Loucy (cell line): ENCODE results near the gene SSBP3.

Experiments used
- EZH2phosphoT487 ChIP-seq: fragments of 200-600 bp; IDR thresholded peaks from 2 replicates; pipeline ENCODE4 v1.6.1; 2018; ENCODE audit warnings: antibody characterized with exemption, mild to moderate bottlenecking, moderate library complexity, borderline replicate concordance
- TF ChIP-seq, protein P1 (sequence below): fragments of 200-600 bp; sonication (generic); conservative IDR thresholded peaks from 2 replicates; pipeline ENCODE4 v1.5.1; 2014; ENCODE audit warnings: mild to moderate bottlenecking, antibody characterized with exemption, low read length

DNA sequence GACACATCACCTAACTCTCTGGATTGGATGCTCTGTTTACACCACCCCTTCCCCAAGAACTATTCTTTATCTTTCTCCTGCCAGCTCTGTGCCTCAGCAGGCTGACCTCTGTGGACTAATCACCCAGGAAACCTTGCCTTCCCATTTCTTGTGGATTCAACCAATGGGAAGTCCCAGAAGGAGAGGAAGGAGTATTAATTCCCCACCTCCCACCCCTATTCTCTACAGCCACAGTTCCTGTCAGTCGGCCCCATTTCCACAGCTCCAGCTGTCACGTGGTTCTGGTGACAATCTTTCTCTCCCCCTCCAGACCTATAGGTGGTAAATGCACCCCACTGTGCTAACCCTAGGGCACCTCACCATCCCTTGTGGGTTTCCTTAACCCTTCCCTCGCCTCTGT is 46.8 kb upstream of the SSBP3 start:
- no peak for TF ChIP-seq EZH2phosphoT487
- TF ChIP-seq, protein P1, sequence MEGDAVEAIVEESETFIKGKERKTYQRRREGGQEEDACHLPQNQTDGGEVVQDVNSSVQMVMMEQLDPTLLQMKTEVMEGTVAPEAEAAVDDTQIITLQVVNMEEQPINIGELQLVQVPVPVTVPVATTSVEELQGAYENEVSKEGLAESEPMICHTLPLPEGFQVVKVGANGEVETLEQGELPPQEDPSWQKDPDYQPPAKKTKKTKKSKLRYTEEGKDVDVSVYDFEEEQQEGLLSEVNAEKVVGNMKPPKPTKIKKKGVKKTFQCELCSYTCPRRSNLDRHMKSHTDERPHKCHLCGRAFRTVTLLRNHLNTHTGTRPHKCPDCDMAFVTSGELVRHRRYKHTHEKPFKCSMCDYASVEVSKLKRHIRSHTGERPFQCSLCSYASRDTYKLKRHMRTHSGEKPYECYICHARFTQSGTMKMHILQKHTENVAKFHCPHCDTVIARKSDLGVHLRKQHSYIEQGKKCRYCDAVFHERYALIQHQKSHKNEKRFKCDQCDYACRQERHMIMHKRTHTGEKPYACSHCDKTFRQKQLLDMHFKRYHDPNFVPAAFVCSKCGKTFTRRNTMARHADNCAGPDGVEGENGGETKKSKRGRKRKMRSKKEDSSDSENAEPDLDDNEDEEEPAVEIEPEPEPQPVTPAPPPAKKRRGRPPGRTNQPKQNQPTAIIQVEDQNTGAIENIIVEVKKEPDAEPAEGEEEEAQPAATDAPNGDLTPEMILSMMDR, result no peak
